Activated naive CD8-positive, alpha-beta T cell (primary cell): ENCODE data around the gene AGK.
"Not testable (repeated sequence)": the region's sequence is repeated elsewhere in the genome, so short reads cannot be mapped to it uniquely, and the experiment has no call there.

Source experiments
- H3K27ac Mint-ChIP-seq: one replicate; pipeline ENCODE4 v1.8.0; 2021; ENCODE audit warnings: mixed read lengths
- H3K27me3 Mint-ChIP-seq: one replicate; pipeline ENCODE4 v1.8.0; 2021; ENCODE audit warnings: mixed read lengths
- H3K36me3 Mint-ChIP-seq: one replicate; pipeline ENCODE4 v1.8.0; 2021; ENCODE audit warnings: mixed read lengths
- H3K4me1 Mint-ChIP-seq: one replicate; pipeline ENCODE4 v1.8.0; 2021; ENCODE audit warnings: low read depth, mixed read lengths
- H3K4me3 Mint-ChIP-seq: one replicate; pipeline ENCODE4 v1.8.0; 2021; ENCODE audit warnings: mild to moderate bottlenecking, mixed read lengths
- H3K9me3 Mint-ChIP-seq: one replicate; pipeline ENCODE4 v1.8.0; 2021; ENCODE audit warnings: low read depth, mixed read lengths

AGK gene

GRCh38 chr7:141534757-141535737 is 16.2 kb upstream of the AGK start:
- no peaks in the 10 kb centered on the region for H3K9me3 Mint-ChIP-seq
- peaks cover 2% of the 10 kb centered on the region for H3K4me1 Mint-ChIP-seq
- H3K36me3 Mint-ChIP-seq: no peaks in the 10 kb centered on the region
- H3K4me3 Mint-ChIP-seq: no peak overlapping the region
- peaks cover 23% of the 10 kb centered on the region for H3K27me3 Mint-ChIP-seq
- no peak overlapping the region for H3K27ac Mint-ChIP-seq

DNA sequence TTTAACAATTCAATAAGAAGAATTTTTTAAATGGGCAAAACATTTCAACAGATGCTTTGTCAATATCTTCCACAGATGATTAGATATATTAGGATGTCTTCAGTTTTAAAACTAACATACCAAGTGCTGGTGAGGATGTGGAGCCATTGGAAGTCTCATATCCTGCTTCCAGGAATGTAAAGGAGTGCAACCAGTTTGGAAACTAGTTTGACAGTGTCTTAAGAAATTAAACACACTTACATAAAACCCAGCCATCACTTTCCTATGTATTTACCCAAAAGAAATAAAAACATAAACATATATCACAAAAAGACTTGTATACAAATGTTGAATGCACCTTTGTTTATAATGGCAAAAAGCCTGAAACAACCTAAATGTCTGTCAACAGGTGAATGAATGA is 13.3 kb upstream of the AGK start:
- Mint-ChIP-seq H3K4me3 (no peak overlapping the region), H3K9me3 (no peaks in the 10 kb centered on the region), H3K27me3 (peaks cover 26% of the 10 kb centered on the region), H3K4me1 (peaks cover 2% of the 10 kb centered on the region), H3K36me3 (no peaks in the 10 kb centered on the region), H3K27ac (no peak overlapping the region)

- Mint-ChIP-seq H3K4me1 (no peaks in the 10 kb centered on the region), H3K27me3 (peaks cover 12% of the 10 kb centered on the region), H3K36me3 (no peaks in the 10 kb centered on the region), H3K9me3 (no peaks in the 10 kb centered on the region), H3K4me3 (no peak overlapping the region), H3K27ac (no peak overlapping the region)
Measured at GRCh38 chr7:141541375-141541774, 9.8 kb upstream of the AGK start.

DNA sequence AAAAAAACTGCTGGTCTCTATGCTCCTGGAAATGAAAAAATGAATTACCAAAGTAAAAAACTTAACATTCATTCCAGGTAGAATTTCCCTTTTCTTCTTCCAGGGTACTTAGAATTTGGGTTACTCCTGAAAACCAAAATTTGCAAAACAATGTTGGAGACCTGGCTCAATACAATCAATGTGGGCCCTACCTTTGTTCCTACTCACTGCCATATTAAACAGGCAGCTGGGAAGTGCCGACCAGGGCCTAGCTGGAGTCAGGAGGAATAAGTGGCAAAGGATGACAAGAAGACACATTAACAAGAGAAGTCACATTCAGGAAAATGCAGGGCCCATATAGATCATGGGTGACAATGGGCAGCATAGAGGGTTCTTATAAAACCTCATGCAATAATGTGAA is 6.4 kb upstream of the AGK start:
- Mint-ChIP-seq H3K9me3 (no peaks in the 10 kb centered on the region), H3K27ac (no peak overlapping the region), H3K4me1 (no peaks in the 10 kb centered on the region), H3K27me3 (peaks cover 3% of the 10 kb centered on the region), H3K36me3 (no peaks in the 10 kb centered on the region), H3K4me3 (no peak overlapping the region)

GRCh38 chr7:141549582-141549981 is 1.6 kb upstream of the AGK start:
- Mint-ChIP-seq H3K27me3 (no peaks in the 10 kb centered on the region), H3K27ac (no peak overlapping the region), H3K9me3 (no peaks in the 10 kb centered on the region), H3K4me1 (peaks cover 32% of the 10 kb centered on the region), H3K36me3 (peaks cover 5% of the 10 kb centered on the region), H3K4me3 (peak overlapping the region; percentile 94)

DNA sequence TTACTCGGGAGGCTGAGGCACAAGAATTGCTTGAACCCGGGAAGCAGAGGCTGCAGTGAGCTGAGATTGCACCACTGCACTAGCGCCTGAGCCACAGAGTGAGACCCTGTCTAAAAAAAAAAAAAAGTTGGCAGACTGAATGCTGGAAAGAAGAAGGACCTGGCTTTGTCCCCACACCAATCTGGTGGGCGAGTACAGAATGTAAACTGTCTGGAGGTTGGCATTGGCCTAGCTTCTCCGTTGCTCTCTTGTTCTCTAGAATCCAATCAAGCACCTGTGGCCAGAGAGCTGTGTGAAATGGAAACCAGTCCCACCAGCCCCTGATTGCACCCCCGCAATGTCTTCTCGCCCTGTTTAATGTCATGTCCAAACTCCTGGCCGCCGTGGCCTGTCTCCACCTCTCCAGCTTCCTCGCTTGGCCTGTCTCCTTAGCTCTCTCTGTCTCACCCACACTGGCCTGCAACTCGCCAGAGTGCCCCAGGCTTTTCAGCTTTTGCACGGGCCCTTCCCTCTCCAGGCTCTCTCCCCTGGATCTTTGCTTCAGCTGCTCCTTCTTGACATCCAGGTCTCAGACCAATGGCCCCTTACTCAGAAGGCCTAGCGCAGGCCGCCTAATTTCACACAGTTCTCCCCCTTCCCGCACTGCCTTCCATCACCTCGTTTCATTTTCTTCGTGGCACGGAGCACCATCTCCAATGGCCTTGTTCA is 670 bp upstream of the AGK start:
- Mint-ChIP-seq H3K27ac (peak overlapping the region; percentile 90), H3K36me3 (peaks cover 7% of the 10 kb centered on the region), H3K4me3 (peak overlapping the region; percentile 94), H3K4me1 (peaks cover 38% of the 10 kb centered on the region), H3K27me3 (no peaks in the 10 kb centered on the region), H3K9me3 (no peaks in the 10 kb centered on the region)

- peak overlapping the region; percentile 94 for H3K4me3 Mint-ChIP-seq
- H3K27ac Mint-ChIP-seq: peak overlapping the region; percentile 84
- no peaks in the 10 kb centered on the region for H3K27me3 Mint-ChIP-seq
- H3K9me3 Mint-ChIP-seq: no peaks in the 10 kb centered on the region
- H3K4me1 Mint-ChIP-seq: peaks cover 44% of the 10 kb centered on the region
- H3K36me3 Mint-ChIP-seq: peaks cover 13% of the 10 kb centered on the region
Measured at GRCh38 chr7:141551782-141552181, 572 bp downstream of the AGK start.

GRCh38 chr7:141557360-141557759 is 6.2 kb downstream of the AGK start:
- H3K4me3 Mint-ChIP-seq: peak overlapping the region; percentile 78
- H3K4me1 Mint-ChIP-seq: peaks cover 76% of the 10 kb centered on the region
- peaks cover 38% of the 10 kb centered on the region for H3K36me3 Mint-ChIP-seq
- peaks cover 3% of the 10 kb centered on the region for H3K9me3 Mint-ChIP-seq
- no peaks in the 10 kb centered on the region for H3K27me3 Mint-ChIP-seq
- H3K27ac Mint-ChIP-seq: peak overlapping the region; percentile 95

GRCh38 chr7:141557831-141558531 is 6.8 kb downstream of the AGK start:
- peak overlapping the region; percentile 78 for H3K4me3 Mint-ChIP-seq
- peaks cover 74% of the 10 kb centered on the region for H3K4me1 Mint-ChIP-seq
- H3K9me3 Mint-ChIP-seq, H3K27me3 Mint-ChIP-seq: not testable (repeated sequence)
- peaks cover 37% of the 10 kb centered on the region for H3K36me3 Mint-ChIP-seq
- H3K27ac Mint-ChIP-seq: peak overlapping the region; percentile 95

DNA sequence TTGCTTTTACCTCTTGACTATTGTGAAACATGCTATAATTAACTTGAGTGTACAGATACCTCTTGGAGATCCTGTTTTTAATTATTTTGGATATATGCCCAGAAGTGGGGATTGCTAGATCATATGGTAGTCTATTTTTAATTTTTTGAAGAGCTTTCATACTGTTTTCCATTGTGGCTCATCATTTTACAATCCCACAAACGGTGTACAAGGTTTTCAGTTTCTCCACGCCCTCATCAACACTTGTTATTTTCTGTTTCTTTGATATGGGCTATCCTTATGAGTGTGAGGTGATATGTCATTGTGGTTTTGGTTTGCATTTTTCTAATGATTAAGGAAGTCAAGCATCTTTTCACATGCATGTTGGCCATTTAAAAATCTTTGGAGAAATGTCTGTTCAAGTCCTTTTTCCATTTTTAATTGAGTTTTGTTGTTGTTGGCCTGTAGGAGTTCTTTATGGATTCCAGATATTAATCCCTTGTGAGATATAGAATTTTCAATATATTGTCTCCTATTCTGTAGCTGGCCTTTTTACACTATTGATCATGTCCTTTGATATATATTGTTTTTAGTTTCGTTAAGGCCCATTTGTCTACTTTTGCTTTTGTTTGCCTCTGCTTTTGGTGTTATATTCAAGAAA is 7.5 kb downstream of the AGK start:
- H3K4me1 Mint-ChIP-seq: peaks cover 74% of the 10 kb centered on the region
- peak overlapping the region; percentile 78 for H3K4me3 Mint-ChIP-seq
- peaks cover 40% of the 10 kb centered on the region for H3K36me3 Mint-ChIP-seq
- H3K27me3 Mint-ChIP-seq: no peaks in the 10 kb centered on the region
- H3K27ac Mint-ChIP-seq: peak overlapping the region; percentile 95
- peaks cover 3% of the 10 kb centered on the region for H3K9me3 Mint-ChIP-seq

- peak overlapping the region; percentile 30 for H3K4me3 Mint-ChIP-seq
- peaks cover 9% of the 10 kb centered on the region for H3K9me3 Mint-ChIP-seq
- H3K27me3 Mint-ChIP-seq: no peaks in the 10 kb centered on the region
- peaks cover 76% of the 10 kb centered on the region for H3K4me1 Mint-ChIP-seq
- H3K27ac Mint-ChIP-seq: peak overlapping the region; percentile 95
- H3K36me3 Mint-ChIP-seq: peaks cover 47% of the 10 kb centered on the region
Measured at GRCh38 chr7:141559961-141560360, 8.8 kb downstream of the AGK start.

GRCh38 chr7:141562036-141562435 is 10.8 kb downstream of the AGK start:
- Mint-ChIP-seq H3K36me3 (peaks cover 53% of the 10 kb centered on the region), H3K4me1 (peaks cover 77% of the 10 kb centered on the region), H3K27ac (peak overlapping the region; percentile 41), H3K4me3 (no peak overlapping the region), H3K27me3 (no peaks in the 10 kb centered on the region), H3K9me3 (peaks cover 9% of the 10 kb centered on the region)

- no peak overlapping the region for H3K4me3 Mint-ChIP-seq
- peaks cover 73% of the 10 kb centered on the region for H3K4me1 Mint-ChIP-seq
- H3K9me3 Mint-ChIP-seq: peaks cover 9% of the 10 kb centered on the region
- H3K36me3 Mint-ChIP-seq: peaks cover 50% of the 10 kb centered on the region
- H3K27me3 Mint-ChIP-seq: no peaks in the 10 kb centered on the region
- H3K27ac Mint-ChIP-seq: peak overlapping the region; percentile 41
Measured at GRCh38 chr7:141562543-141562942, 11.3 kb downstream of the AGK start.

DNA sequence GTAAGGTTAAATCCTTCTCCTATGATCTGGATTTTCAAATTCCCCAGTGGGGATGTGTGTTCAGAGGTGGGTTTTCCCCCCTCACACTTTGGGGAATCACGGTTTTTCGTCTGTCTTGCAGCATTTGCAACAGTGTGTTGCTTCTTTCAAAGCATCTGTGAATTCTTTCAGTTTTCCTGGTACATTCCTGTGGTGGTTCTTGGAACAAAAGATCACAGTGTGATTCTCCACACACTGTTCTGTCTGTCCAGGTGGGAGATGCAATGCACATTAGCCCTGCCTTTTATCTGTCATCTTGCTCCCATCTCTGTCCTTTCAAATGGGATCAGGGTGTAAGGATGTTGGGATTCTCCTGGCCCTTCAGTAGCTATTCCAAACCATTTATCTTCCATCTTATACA is 11.8 kb downstream of the AGK start:
- H3K4me1 Mint-ChIP-seq: peaks cover 72% of the 10 kb centered on the region
- H3K36me3 Mint-ChIP-seq: peaks cover 51% of the 10 kb centered on the region
- no peak overlapping the region for H3K4me3 Mint-ChIP-seq
- H3K27ac Mint-ChIP-seq: peak overlapping the region; percentile 91
- no peaks in the 10 kb centered on the region for H3K27me3 Mint-ChIP-seq
- H3K9me3 Mint-ChIP-seq: peaks cover 6% of the 10 kb centered on the region
